Measurements from ENCODE around the gene DYSF. TPM values are rescaled to one million over a fixed set of nuclear protein-coding genes. Genes with fewer than 3 reads are reported as not detected.

Gene DYSF
- total RNA-seq, 1 experiment from 2014 or later, result 5.5 TPM

DNA sequence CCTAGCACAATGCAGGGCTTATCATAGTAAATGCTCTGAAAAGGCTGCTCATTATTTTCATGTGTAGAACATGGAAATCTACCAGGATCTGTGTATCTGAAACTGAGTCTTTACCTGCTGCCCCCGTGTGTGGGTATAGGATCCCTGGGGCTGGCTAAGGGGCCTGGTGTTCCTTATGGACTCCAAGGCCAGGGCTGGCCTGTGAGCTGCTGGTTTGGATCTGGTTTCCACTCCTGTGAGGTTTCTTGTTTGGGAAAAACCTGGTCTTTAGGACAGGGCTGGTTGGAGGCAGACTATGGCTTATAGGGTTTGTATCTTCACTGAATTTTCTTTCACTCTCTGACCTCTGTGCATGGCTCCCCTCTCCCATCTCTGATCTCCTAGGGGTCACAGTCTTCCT lies 80.8 kb downstream of the DYSF start:
- Histone ChIP-seq H3K23me2 (ENCODE audit: insufficient read length, low read depth, low read length, poor library complexity, severe bottlenecking) (no peaks in the 10 kb centered on the region), H2AFZ (ENCODE audit: low read length) (no peak overlapping the region), H3K4ac (ENCODE audit: low read depth, low read length) (no peak overlapping the region), H2BK12ac (ENCODE audit: insufficient read length, low read depth, low read length) (no peak overlapping the region), H4K5ac (ENCODE audit: insufficient read length, low read depth, low read length) (no peak overlapping the region), H3T11ph (ENCODE audit: low read length) (no peak overlapping the region), H2BK5ac (ENCODE audit: insufficient read length, low read length) (no peak overlapping the region), H3K14ac (ENCODE audit: insufficient read depth, low read length) (no peak overlapping the region), H3K18ac (ENCODE audit: insufficient read length, low read depth, low read length) (no peak overlapping the region), H4K91ac (ENCODE audit: insufficient read length, low read depth, low read length) (no peak overlapping the region), H4K8ac (replicated peaks; ENCODE audit: insufficient read length, low read depth, low read length) (no peak overlapping the region), H2BK120ac (ENCODE audit: low read depth, low read length, poor library complexity, severe bottlenecking) (no peak overlapping the region), H4K20me1 (ENCODE audit: control insufficient read depth, insufficient read depth, insufficient read length) (no peaks in the 10 kb centered on the region), H2BK20ac (ENCODE audit: low read depth, low read length, poor library complexity, severe bottlenecking) (no peak overlapping the region), H3K4me1 (ENCODE audit: insufficient read depth, low read length) (no peaks in the 10 kb centered on the region; the same call in 1 of the 2 replicates), H3K23ac (ENCODE audit: insufficient read length, low read depth, low read length) (no peak overlapping the region), H3K9me3 (ENCODE audit: control insufficient read depth, low read depth, low read length) (no peaks in the 10 kb centered on the region), H3K27me3 (ENCODE audit: insufficient read depth, low read length) (no peaks in the 10 kb centered on the region), H2AK5ac (ENCODE audit: insufficient read length, low read length) (no peak overlapping the region), H3K79me2 (ENCODE audit: insufficient read depth, low read length) (no peaks in the 10 kb centered on the region), H3K79me1 (ENCODE audit: insufficient read depth, low read depth, low read length, poor library complexity, severe bottlenecking) (no peaks in the 10 kb centered on the region), H3K27ac (ENCODE audit: insufficient read length, low read depth, low read length) (no peak overlapping the region), H3K9ac (ENCODE audit: extremely low read depth, insufficient read length, low read length) (no peak overlapping the region), H3K56ac (ENCODE audit: insufficient read length, low read depth, low read length) (no peak overlapping the region), H3K4me2 (ENCODE audit: insufficient read depth, insufficient read length, low read length) (no peak overlapping the region), H2BK15ac (ENCODE audit: low read depth, low read length) (no peak overlapping the region)
- H3K4me3 Mint-ChIP-seq, result no peak overlapping the region
- no peaks in the 10 kb centered on the region for H3K27me3 Mint-ChIP-seq (ENCODE audit: low read depth)
- peaks cover 2 to 7% of the 10 kb centered on the region in 2 experiments; a peak in 2 of 4 replicates for H3K4me1 Mint-ChIP-seq
- TF ChIP-seq, protein P1, sequence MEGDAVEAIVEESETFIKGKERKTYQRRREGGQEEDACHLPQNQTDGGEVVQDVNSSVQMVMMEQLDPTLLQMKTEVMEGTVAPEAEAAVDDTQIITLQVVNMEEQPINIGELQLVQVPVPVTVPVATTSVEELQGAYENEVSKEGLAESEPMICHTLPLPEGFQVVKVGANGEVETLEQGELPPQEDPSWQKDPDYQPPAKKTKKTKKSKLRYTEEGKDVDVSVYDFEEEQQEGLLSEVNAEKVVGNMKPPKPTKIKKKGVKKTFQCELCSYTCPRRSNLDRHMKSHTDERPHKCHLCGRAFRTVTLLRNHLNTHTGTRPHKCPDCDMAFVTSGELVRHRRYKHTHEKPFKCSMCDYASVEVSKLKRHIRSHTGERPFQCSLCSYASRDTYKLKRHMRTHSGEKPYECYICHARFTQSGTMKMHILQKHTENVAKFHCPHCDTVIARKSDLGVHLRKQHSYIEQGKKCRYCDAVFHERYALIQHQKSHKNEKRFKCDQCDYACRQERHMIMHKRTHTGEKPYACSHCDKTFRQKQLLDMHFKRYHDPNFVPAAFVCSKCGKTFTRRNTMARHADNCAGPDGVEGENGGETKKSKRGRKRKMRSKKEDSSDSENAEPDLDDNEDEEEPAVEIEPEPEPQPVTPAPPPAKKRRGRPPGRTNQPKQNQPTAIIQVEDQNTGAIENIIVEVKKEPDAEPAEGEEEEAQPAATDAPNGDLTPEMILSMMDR (conservative IDR thresholded peaks at IDR 0.05), result no peak
- WGBS (ENCODE audit: extremely low coverage, insufficient read length, low lambda C conversion rate), result no CpG with 5 or more reads among the region's 1 CpG
- DNase-seq, result peak; percentile 8
- no peak overlapping the region for H3K27ac Mint-ChIP-seq
- no peaks in the 10 kb centered on the region for H3K9me3 Mint-ChIP-seq
- peaks cover 0 to 2% (median 0%) of the 10 kb centered on the region in 3 experiments; a peak in 2 of 7 replicates for H3K36me3 Mint-ChIP-seq (ENCODE audit: insufficient read depth in 1 of 3, low read depth in 3 of 3)

Measured in H9 (cell line).